LoVo (cell line): Measurements from ENCODE around the gene CCDC78.

Source experiments
- DNase-seq: peaks from one replicate; pipeline ENCODE4 v3.0.0-alpha.2; 2016; ENCODE audit warnings: low spot score

The CCDC78 gene

DNA sequence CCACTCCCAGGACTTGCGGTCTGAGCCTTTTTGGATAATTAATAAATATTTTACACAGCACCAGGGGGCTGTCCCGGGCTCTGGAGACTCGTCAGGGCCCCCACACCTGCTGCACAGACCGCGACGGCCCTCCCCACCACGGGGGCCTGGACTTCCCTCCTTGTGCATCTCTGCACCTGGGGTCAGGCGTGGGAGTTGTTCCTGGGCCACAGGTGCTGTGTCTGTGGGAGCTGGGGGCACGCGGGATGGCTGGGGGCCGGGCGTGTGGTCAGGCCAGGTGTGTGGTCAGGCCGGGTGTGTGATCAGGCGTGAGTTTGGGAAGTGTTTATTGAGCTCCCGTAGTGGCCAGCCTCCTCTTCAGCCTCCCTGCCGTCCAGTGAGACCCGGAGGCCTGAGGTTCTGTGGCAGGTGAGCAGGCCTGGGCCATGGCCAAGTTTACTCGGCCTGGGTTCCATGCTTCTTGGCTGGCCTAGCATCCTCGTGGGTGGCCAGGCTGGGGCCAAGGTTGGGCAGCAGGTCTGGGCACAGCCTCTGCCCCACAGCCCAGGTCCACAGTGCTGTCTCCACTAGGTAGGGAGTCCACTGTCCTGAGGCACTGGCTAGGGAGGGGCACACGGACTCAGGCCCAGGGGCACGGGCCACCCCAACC is 47.9 kb downstream of the CCDC78 start:
- no peak for DNase-seq

DNA sequence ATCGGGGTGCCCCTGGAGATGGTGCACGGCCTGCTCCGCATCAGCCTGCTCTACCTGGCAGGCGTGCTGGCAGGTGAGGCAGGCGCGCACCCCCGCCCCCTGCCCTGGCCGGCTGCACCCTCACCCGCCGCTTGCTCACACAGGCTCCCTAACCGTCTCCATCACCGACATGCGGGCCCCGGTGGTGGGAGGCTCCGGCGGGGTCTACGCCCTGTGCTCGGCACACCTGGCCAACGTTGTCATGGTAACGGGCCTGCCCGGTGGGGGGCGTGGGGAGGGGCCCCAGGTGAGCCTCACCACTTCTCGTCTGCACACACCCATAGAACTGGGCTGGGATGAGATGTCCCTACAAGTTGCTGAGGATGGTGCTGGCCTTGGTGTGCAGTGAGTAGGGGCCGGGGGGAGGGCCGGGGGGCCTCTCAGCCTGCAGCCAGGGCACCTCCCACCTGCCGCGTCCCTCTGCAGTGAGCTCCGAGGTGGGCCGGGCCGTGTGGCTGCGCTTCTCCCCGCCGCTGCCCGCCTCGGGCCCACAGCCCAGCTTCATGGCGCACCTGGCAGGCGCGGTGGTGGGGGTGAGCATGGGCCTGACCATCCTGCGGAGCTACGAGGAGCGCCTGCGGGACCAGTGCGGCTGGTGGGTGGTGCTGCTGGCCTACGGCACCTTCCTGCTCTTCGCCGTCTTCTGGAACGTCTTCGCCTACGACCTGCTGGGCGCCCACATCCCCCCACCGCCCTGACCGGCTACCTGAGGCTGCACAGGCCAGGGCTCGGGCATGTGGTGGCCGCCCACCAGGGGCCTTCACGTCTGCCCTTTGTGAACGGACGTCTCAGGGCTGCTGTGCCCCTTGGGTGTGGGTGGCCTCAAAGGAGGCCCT is 48.7 kb downstream of the CCDC78 start:
- no peak for DNase-seq

DNA sequence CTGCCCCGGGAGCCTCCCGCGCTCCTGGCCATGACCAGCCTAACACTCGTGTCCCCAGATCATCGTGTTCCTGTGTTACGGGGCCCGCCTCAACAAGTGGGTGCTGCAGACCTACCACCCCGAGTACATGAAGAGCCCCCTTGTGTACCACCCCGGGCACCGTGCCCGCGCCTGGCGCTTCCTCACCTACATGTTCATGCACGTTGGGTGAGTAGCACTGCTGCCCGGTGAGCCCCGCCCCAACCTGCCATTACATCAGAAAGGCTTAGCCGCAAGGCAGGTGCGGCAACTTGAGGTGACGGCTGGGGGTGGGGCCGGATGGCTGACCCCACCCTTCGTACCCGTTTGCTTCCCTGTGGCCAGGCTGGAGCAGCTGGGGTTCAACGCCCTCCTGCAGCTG is 49.3 kb downstream of the CCDC78 start:
- no peak for DNase-seq

DNA sequence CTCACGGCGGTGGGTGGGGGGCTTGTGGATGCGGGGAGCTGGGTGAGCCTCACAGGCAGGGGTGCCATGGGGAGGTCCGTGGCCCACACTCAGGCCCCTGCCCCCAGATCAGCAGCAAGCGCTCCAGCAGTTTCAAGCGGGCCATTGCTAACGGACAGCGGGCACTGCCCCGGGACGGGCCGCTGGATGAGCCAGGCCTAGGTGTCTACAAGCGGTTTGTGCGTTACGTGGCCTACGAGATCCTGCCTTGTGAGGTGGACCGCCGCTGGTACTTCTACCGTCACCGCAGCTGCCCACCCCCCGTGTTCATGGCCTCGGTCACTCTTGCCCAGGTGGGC is 49.7 kb downstream of the CCDC78 start:
- DNase-seq = no peak

DNA sequence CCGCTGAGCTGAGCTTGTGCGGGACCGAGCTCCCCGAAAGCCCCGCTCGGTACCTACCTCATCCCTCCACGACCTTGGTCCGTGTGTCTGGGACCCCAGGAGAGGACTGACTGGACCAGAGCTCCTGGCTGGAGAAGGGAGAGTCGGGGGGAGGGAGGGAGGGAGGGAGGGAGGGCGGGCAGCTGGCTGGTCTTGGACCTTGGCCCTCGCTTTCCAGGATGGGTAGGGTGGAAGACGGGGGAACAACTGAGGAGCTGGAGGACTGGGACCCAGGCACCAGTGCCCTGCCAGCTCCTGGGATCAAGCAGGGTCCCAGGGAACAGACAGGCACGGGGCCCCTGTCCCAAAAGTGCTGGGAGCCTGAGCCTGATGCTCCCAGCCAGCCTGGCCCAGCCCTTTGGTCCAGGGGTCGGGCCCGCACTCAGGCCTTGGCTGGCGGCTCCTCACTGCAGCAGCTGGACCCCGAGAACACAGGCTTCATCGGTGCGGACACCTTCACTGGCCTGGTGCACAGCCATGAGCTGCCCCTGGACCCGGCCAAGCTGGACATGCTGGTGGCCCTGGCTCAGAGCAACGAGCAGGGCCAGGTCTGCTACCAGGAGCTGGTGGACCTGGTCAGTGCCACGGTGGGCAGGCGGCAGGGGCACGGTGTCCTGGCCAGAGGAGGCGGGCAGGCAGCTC is 50.2 kb downstream of the CCDC78 start:
- DNase-seq = no peak

DNA sequence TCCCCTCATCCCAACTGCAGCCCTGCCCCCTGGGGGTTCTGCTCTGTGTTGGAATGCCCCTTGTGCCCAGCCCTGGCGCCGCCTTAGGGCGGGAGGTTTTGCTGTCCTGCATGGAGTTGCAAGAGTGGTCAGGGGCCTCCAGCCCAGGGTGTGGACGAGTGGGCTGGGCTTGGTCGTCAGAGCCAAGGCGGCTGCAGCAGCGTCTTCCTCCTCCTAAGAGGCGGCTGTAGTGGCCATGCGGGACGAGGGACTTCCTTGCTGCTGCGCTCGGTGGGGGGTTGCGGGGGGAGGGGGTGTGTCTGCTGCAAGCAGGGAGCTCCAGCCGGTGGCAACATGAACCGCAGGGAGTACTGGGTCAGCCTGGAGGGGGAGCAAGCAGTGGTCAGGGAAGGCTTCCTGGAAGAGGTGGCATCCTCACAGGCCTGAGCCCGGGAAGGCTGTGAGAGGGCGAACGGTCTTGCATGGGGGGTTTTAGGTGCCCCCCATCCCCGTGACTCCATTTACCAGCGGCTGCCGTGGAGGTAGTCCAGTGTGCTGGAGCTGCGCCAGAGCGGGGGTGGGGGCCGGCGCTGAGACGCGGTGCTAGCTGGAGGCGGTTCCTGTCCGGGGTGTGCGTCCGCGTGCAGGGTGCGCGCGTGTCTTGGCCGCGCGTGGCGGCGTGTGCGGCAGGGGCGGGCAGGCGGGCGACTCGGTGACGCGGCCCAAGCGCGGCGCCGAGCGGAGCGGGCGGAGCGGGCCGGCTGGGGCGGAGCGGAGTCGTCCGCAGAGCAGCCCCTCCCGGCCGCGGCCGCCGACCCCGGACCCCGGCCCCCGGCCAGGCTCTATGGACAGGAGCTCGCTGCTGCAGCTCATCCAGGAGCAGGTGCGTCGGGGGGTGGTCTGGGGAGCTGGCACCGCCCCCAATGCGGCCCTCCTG is 51.0 kb downstream of the CCDC78 start, which contains the start of gene RHBDL1:
RHBDL1 (plus strand) TSS at position 704 of the 916 bp plus-strand sequence; CDS start at position 824, 120 bp downstream.
- DNase-seq = no peak

DNA sequence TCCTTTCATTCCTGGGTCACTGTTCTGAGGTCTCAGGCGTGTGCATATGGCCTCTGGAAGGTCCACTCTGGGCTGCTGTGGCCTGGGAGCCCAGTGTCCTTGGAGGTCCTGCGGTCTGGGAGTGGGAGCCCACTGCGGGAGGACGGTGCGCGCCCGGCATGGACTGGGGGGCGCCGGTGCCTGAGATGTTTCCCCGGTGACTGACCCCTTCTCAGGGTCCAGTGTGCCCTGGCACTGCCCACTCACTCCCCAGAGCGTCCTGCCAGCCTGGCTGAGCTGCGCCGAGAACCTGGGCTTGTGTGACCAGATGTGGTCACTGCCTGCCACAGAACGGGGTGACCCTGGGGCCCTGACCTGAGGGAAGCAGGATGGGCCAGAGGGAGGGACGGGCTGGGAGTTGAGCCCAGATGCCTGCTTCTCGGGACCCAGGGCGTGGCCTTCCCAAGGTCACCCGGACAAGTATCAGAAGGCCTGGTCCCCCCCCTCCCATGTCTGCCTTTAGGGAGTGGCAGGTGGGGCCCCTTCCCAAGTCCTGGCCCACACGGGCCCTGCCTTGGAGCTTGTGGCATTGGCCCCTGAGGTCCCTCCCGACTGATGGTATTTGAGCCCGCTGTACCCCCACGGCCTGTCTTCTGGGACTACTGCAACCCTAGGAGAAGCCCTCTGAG is 51.9 kb downstream of the CCDC78 start:
- no peak for DNase-seq

DNA sequence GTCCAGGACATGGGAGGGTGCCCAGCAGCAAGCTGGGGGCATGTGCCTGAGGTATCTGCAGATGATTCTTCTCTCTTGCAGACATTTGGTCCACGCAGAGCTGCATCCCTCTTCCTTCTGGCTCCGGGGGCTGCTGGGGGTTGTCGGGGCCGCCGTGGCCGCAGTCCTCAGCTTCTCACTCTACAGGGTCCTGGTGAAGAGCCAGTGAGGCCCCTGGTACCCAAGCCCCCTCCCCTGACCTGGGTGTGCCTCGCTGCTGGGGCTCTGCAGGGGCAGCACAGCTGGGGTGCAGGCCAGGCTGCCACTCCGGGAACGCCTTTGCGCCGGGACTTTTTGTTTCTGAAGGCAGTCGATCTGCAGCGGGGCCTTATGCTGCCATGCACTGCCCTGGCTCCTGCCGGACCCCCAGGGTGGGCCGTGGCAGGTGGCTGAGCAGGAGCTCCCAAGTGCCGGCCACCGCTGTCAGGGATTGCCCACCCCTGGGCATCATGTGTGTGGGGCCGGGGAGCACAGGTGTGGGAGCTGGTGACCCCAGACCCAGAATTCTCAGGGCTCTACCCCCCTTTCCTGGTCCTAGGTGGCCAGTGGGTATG is 52.7 kb downstream of the CCDC78 start:
- no peak for DNase-seq

DNA sequence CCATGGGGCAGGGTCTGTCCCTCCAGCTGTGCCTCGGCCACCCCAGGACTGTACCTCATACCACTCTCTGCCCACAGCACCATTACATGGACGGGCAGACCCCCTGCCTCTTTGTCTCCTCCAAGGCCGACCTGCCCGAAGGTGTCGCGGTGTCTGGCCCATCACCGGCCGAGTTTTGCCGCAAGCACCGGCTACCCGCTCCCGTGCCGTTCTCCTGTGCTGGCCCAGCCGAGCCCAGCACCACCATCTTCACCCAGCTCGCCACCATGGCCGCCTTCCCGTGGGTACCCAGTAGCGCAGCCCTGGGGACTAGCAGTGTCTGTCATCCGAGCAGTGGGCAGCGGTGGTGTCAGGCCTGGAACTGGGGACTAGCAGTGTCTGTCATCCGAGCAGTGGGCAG is 53.4 kb downstream of the CCDC78 start:
- no peak for DNase-seq
